ENCODE measurements around the gene UNKL. TPM values are rescaled to one million over a fixed set of nuclear protein-coding genes. Genes with fewer than 3 reads are reported as not detected.

The UNKL gene
- total RNA-seq, 2 donors from 2014 or later = 32.6 to 96.7 TPM

- no peaks in the 10 kb centered on the region for H3K36me3 ChIP-seq
- WGBS = 87% methylated on average over 49 of the region's 49 CpGs
- H3K9me3 ChIP-seq = no peaks in the 10 kb centered on the region
- H3K4me1 ChIP-seq (replicated peaks) = peaks cover 11% of the 10 kb centered on the region
- H3K27ac ChIP-seq = no peak overlapping the region
- no peak overlapping the region for H3K4me3 ChIP-seq
- intact Hi-C loops (cut with DNase I) = loop anchor here (5.0 kb wide), 1 partner anchor 52 kb away; no protein-coding TSS in a partner anchor
- DNase-seq (ENCODE audit: low spot score) = no peak
- no peak for TF ChIP-seq POLR2A (IDR thresholded peaks at IDR 0.05)
- H3K27me3 ChIP-seq (replicated peaks; ENCODE audit: insufficient read depth) = no peaks in the 10 kb centered on the region
Measured at GRCh38 chr16:1354815-1355540, 59.5 kb downstream of the UNKL start.

- peak in 2 of 4 experiments; percentile 24 to 32 for TF ChIP-seq CTCF (IDR thresholded peaks at IDR 0.05)
- peak; percentile 67 for TF ChIP-seq POLR2A (IDR thresholded peaks at IDR 0.05)
- peak; percentile 93 for TF ChIP-seq POLR2AphosphoS5 (IDR thresholded peaks at IDR 0.05)
- no peaks in the 10 kb centered on the region for H3K27me3 ChIP-seq (replicated peaks; ENCODE audit: insufficient read depth)
- intact Hi-C loops (cut with DNase I) = no loop called here
- peaks cover 0 to 10% of the 10 kb centered on the region in 2 donors for H3K36me3 ChIP-seq
- 0% methylated on average over 29 of the region's 98 CpGs for WGBS
- peak; percentile 68 for DNase-seq (ENCODE audit: low spot score)
- peak within 1 kb of the TSS; percentile 95 to 96 for H3K4me3 ChIP-seq
- H3K27ac ChIP-seq = peak within 1 kb of the TSS in 1 of 2 donors; percentile 64
- no peaks in the 10 kb centered on the region for H3K9me3 ChIP-seq
- peaks cover 11% of the 10 kb centered on the region for H3K4me1 ChIP-seq (replicated peaks)
Measured at GRCh38 chr16:1351582-1352362, 62.7 kb downstream of the UNKL start, which contains the start of the genes GNPTG and TSR3. Gene GNPTG, plus strand, starts transcription at chr16:1351931. Its CDS starts 35 bp downstream, at chr16:1351966. Gene TSR3, minus strand, starts transcription at chr16:1351878. Its CDS starts 74 bp downstream, at chr16:1351804.

GRCh38 chr16:1351215-1351581, 63.3 kb downstream of the UNKL start:
- DNase-seq (ENCODE audit: low spot score) = no peak
- Histone ChIP-seq H3K4me3 (peak overlapping the region; percentile 95 to 96), H3K4me1 (replicated peaks) (peaks cover 11% of the 10 kb centered on the region), H3K9me3 (no peaks in the 10 kb centered on the region), H3K27ac (peak overlapping the region in 1 of 2 donors; percentile 64), H3K27me3 (replicated peaks; ENCODE audit: insufficient read depth) (no peaks in the 10 kb centered on the region), H3K36me3 (peaks cover 0 to 10% of the 10 kb centered on the region in 2 donors)
- under 1% methylated on average over 29 of the region's 35 CpGs for WGBS
- no peak for TF ChIP-seq CTCF (IDR thresholded peaks at IDR 0.05)
- TF ChIP-seq POLR2AphosphoS5 (IDR thresholded peaks at IDR 0.05) = no peak
- TF ChIP-seq POLR2A (IDR thresholded peaks at IDR 0.05) = no peak
- intact Hi-C loops (cut with DNase I) = no loop called here

GRCh38 chr16:1350691-1351090, 63.8 kb downstream of the UNKL start:
- TF ChIP-seq POLR2AphosphoS5 (IDR thresholded peaks at IDR 0.05) (no peak), CTCF (IDR thresholded peaks at IDR 0.05) (no peak), POLR2A (IDR thresholded peaks at IDR 0.05) (no peak)
- peak overlapping the region in 1 of 2 donors; percentile 64 for H3K27ac ChIP-seq
- peak overlapping the region; percentile 95 to 96 for H3K4me3 ChIP-seq
- H3K36me3 ChIP-seq = peaks cover 0 to 10% of the 10 kb centered on the region in 2 donors
- intact Hi-C loops (cut with DNase I) = no loop called here
- WGBS = 80% methylated on average over 15 of the region's 19 CpGs
- no peaks in the 10 kb centered on the region for H3K9me3 ChIP-seq
- no peaks in the 10 kb centered on the region for H3K27me3 ChIP-seq (replicated peaks; ENCODE audit: insufficient read depth)
- DNase-seq (ENCODE audit: low spot score) = no peak
- H3K4me1 ChIP-seq (replicated peaks) = peaks cover 11% of the 10 kb centered on the region

GRCh38 chr16:1349951-1350350, 64.6 kb downstream of the UNKL start:
- intact Hi-C loops (cut with DNase I) = no loop called here
- Histone ChIP-seq H3K27ac (no peak overlapping the region), H3K9me3 (no peaks in the 10 kb centered on the region), H3K36me3 (peaks cover 0 to 10% of the 10 kb centered on the region in 2 donors), H3K4me1 (replicated peaks) (peaks cover 11% of the 10 kb centered on the region), H3K27me3 (replicated peaks; ENCODE audit: insufficient read depth) (no peaks in the 10 kb centered on the region), H3K4me3 (no peak overlapping the region)
- TF ChIP-seq CTCF (IDR thresholded peaks at IDR 0.05) = no peak
- TF ChIP-seq POLR2A (IDR thresholded peaks at IDR 0.05) = no peak
- TF ChIP-seq POLR2AphosphoS5 (IDR thresholded peaks at IDR 0.05) = no peak
- WGBS = 91% methylated on average over 17 of the region's 17 CpGs
- DNase-seq (ENCODE audit: low spot score) = no peak
